ENCODE data around the gene ACYP2.

- TF ChIP-seq, protein P1, sequence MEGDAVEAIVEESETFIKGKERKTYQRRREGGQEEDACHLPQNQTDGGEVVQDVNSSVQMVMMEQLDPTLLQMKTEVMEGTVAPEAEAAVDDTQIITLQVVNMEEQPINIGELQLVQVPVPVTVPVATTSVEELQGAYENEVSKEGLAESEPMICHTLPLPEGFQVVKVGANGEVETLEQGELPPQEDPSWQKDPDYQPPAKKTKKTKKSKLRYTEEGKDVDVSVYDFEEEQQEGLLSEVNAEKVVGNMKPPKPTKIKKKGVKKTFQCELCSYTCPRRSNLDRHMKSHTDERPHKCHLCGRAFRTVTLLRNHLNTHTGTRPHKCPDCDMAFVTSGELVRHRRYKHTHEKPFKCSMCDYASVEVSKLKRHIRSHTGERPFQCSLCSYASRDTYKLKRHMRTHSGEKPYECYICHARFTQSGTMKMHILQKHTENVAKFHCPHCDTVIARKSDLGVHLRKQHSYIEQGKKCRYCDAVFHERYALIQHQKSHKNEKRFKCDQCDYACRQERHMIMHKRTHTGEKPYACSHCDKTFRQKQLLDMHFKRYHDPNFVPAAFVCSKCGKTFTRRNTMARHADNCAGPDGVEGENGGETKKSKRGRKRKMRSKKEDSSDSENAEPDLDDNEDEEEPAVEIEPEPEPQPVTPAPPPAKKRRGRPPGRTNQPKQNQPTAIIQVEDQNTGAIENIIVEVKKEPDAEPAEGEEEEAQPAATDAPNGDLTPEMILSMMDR (conservative IDR thresholded peaks at IDR 0.05; ENCODE audit: low read length): no peak
- no peak for TF ChIP-seq EZH2phosphoT487 (IDR thresholded peaks at IDR 0.05; ENCODE audit: borderline replicate concordance)
Observed at GRCh38 chr2:54289917-54290316, 174.5 kb downstream of the ACYP2 start.
